NCI-H2029 (cell line): ENCODE data around the gene MECP2.

Experiments used
- DNase-seq: peaks from one replicate; lab custom pipeline; 2025; lab: John Stamatoyannopoulos, UW

Gene MECP2

DNA sequence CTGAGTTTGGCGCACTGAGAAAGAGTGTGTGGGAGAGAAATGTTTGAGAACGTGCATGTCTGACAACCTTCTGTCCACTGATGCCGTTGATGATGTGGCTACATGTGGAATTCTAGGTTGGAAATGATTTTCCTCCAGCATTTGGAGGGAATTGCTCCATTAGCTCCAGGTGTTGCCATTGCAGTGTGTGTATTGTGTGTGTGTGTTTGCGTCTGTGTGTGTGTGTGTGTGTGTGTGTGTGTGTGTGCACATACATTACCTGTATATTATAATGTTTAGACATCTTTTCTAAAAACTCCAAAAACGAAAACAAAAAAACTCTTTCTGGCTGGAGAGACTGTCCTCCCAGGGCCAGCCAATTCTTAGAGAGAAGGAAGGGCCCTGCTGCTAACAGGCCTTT lies 18.2 kb upstream of the MECP2 start:
- DNase-seq: no peak

DNA sequence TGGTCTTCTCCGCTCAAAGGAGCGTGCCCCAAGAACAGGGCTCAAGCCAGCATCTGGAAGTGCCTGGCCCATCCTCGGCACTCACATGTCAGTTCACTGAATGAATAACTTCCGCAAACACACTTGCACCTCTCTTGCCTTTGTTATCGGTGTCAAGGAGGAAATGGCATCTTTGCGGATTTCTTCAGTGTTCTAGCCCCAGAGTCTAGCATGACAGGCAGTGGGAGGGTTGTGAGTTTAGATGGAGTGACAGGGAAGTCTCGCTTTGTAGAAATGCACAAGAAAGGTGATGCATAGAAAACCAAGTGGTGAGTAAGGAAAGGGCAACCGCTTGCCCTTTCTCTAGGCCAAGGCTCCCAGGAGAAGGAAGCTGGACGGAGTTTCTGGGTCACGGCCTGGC lies 17.6 kb upstream of the MECP2 start:
- no peak for DNase-seq

DNA sequence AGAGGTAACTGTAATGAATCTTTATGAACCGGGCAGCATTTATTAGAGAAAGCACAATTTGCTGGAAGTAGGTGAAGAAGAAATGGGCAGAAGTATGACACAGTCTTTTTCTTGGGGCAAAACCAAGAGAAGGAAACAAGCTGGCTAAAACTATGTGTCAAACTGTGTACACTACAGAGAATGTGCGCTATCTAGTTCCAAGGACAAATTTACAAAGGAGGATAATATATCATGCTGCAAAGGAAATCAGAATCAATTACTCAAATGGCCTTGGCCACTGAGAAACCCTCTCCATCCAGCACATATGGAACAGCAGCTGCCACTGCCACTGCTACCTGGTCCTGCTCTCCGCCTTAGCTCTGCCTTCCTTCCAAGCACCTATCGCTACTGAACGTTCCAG lies 17.1 kb upstream of the MECP2 start:
- no peak for DNase-seq

DNA sequence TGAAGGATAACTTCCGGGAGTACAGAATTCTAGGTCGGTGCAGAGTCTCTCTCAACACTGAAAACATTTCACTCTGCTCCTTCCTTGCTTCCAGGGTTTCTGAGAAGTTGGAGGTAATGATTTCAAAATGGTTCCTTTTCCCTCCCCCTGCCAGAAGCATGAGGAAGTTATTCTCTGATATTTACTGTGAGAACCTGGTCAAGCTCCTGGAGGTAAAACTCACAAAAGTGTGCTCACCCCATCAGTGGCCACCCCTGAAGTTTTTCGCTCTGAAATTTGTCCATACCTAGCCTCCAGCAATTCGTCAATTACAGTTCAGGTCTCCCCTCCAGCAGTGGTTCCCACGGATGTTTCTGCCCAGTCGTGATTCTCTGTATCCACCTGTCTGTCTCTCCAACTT lies 16.2 kb upstream of the MECP2 start:
- DNase-seq: no peak

DNA sequence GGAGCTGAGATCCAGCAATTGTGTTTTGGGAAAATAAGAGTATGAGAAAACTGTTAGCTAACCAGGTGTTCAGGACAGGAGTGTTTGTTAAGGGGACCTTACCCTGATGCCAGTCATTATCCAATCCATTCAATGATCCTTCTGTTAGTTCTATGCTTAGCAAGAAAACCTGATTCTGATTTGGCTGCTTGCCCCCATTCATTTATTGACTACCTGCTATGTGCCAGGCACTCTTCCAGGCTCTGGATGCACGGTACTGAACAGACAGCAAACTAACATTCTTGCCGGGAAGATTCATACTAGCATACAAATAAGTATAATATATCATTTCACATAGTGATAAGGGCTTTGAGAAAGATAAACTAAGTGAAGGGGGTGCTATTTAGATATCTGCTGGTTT lies 1.0 kb upstream of the MECP2 start:
- peak; percentile 1 for DNase-seq

- DNase-seq: peak; percentile 20
These were observed 421 bp downstream of the MECP2 start for GRCh38 chrX:154097003-154097588.

DNA sequence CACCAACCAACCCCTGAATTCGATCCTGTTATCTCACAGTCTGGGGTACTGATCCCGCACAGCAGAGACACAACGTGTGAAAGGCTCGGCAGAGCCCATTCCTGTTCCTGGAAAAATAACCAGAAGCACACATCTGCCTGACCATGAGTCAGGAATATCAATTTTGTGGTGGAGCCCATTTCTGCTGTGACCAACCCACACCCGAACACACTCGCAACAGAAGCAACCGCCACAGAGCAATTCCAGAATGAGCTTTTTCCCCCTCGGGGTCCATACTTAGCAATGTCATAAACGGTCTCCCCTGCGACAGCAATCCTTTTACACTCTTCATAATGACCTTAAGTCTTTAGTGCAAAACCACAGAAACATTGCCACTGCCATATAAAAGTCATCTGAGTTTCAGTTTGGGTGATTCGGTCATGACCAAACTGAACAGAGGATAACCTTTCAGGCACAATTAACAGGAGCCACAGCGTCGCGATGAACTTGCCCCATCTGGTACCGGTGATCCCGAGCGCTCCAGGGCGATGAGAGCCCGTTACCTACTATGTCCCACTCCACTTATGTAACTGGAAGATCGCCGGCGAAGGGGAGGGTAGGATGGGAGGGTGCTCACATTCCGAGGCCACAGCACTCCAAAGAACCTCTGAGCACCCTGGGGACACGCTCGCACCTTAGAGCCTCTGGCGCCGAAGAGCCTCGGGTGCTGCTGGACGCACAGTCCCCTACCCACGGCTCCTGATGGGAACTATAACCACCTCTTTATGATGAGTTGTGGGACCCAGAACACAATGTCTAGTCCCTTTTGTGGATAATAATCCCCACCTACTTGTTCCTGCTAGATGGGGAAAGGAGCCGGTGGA lies 1.1 kb downstream of the MECP2 start:
- DNase-seq: no peak

GRCh38 chrX:154094833-154095232 lies 2.7 kb downstream of the MECP2 start:
- no peak for DNase-seq

- DNase-seq: no peak
These were observed 3.6 kb downstream of the MECP2 start for GRCh38 chrX:154093965-154094364.

DNA sequence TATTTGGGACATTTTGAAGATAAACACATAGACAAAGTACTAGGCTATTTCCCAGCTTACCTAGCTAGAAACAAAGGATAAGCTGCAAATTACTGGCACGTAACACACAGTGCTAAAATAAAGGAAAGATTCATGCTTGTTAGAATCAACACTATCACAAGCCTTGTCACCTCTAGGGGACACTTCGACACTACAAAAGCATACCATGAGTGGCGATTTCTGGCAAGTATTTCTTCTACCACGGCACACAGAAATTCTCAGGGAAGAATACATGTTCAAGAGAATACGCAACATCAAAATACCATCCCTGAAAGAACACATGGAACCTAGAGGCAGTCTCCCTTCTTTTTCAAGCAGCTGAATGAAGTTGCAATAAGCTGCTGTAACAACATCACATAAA lies 5.1 kb downstream of the MECP2 start:
- DNase-seq: no peak

DNA sequence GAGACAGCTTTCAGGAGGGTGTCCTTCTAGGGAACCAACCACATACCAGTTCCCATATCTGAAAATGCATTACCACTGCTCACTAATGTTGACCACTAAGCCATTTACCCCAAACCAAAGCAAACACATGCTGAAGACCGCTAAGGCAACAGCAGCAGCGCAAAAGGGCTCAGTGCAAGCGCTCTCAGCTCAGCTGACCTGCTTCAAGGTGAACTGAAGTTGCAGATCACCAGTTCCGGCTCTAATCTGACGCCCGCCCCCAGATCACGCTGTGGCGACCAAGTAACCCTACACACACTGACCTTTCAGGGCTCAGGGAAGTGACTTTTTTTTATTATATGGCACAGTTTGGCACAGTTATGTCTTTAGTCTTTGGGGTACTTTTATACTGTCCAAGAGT lies 5.8 kb downstream of the MECP2 start:
- DNase-seq: no peak

- DNase-seq: no peak
These were observed 6.8 kb downstream of the MECP2 start for GRCh38 chrX:154090731-154091130.

- DNase-seq: no peak
These were observed 12.8 kb downstream of the MECP2 start for GRCh38 chrX:154084449-154085300.

DNA sequence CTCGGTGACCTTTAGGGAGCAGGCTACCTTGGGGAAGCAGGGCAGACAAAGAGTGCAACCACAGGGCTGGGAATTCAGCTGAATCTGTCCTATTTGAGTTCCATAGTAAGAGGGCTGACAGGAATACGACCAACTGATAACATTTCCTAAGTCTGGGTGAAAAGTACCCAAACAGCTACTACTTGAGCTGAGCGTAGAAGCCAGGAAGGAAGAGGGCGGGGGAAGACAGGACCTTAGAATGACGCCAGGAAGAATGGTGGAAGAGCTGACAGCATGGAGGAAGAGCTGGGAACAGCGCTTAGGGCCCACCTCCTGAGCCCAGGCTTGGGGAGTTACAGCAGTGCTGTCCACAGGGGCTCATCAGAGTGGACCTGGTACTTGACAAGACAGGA lies 14.4 kb downstream of the MECP2 start:
- DNase-seq: no peak

DNA sequence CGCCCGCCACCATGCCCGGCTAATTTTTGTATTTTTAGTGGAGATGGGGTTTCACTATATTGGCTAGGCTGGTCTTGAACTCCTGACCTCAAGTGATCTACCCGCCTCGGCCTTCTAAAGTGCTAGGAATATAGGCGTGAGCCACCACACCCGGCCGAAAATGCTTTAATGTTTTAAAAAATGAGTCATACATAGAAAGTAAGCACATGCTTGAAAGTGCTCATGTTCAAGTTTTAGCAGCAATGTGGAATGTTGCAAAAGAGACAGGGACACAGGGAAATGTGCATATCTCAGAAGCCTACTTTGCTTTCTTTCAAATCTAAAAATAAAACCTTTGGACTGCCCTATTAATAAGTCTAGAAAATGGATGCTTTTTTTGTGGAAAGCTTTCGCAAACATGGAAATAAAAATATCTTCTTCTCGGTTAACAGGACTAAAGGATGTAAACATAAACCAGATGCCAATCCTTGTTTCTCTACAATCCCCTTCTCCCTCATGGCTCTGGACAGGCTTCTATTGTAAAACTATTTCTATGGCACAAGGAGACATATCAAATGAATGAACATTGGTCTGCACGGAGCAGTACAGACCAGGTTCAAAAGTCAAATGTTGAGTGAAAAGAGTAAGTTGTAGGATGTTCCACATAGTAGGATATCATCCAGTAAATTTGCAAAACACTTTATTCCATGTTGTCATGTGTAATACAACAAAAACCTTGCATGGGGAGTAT lies 15.0 kb downstream of the MECP2 start:
- no peak for DNase-seq

DNA sequence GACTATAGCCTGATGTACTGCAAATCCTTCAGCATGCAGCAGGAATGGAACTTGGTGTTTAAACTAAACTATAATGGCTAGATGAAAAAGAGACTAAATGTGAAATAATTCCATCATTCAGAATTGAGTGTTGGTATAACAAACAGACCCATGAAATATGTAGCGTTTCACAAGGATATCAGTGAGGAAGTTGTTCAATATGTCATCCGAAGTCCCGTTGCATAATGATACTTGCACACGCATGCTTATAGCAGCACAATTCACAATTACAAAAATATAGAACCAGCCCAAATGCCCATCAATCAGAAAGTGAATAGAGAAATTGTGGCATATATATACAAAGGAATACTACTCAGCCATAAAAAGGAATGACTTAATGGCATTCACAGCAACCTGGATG lies 20.4 kb downstream of the MECP2 start:
- DNase-seq: no peak

DNA sequence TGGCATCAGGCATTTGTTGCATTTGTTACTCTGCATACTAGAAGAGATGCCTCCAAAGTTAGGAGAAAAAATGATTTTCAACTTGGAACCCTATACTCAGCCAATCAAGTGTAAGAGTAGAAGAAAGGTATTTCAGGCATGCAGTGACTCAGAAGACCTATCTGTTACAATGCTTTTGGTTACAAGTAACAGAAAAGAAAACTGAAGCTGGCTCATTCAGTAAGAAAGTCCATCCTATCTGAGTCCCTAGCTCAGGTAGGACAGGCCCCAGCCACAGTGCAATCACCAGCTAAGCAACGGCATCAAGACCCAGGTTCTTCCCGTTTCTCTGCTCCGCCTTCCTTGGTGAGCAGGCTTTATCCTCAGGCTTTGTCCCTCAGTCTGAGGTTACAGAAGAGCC lies 23.3 kb downstream of the MECP2 start:
- no peak for DNase-seq

GRCh38 chrX:154072192-154072591 lies 25.3 kb downstream of the MECP2 start:
- DNase-seq: no peak

GRCh38 chrX:154068560-154068959 lies 29.0 kb downstream of the MECP2 start:
- DNase-seq: no peak

DNA sequence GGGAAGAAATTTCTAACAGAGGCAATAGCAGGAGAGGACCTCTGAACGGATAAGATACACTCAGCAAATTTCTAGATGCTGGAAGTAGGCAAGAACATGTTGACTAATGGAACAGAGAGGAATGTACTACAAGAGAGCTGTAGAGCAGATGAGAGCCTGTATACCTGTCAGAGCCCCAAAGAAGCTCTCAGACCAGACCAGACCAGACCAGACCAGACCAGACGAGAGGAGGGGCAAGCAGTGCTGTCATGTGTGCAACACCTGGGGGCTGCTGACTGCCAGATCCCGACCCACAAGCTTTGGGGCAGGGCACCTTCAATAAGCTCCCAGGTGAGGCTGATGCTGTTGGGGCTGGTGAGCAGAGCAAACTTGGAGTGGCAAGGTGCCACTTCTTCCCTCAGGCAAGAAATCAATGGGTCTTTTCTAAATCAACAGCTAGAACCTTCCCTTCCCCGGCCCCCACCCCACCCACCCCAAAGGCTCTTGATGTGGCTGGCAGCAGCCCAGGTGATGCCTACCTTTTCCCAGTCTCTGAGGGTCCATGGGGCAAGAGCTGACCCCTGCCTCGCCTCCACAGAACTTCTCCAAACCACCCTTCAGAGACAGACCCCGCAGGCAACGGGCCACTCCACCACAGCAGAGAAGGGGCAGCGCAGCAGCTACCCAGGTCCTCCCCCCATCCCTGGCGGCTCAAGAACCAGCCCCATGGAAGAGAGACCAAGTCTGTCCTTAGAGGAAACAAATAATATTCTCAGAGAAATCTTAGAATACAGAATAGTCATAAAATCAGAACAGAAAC lies 32.7 kb downstream of the MECP2 start:
- no peak for DNase-seq

DNA sequence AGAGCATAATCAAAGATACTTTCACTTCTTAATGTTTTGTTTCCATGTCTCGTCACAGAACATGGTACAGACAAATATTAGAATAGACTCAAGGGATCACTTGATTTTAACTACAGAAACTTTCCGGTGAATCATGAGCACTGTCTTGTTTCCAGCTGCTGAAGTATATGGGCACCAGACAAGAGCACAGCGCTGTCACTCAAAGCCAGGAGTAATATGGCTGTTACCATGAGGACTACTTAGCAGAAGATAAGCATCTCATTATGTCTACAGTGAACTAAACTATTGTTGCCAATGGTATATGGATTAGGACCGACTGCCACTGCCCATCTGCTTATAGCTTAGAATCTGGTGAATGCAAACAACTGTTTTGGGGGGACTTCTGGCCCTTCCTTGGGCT lies 34.3 kb downstream of the MECP2 start:
- no peak for DNase-seq
